HG03571 (cell line): Measurements from ENCODE around the gene PITPNM1.

ENCODE experiments used
- ATAC-seq: cut with Tn5 transposase; IDR thresholded peaks from one replicate; pipeline ENCODE4 v1.9.1; 2021; ENCODE audit not compliant: unreplicated experiment

Gene PITPNM1

GRCh38 chr11:67504005-67504949 lies 886 bp downstream of the PITPNM1 start:
- no peak for ATAC-seq

GRCh38 chr11:67503119-67504004 lies 1.8 kb downstream of the PITPNM1 start:
- no peak for ATAC-seq

GRCh38 chr11:67502328-67502979 lies 2.7 kb downstream of the PITPNM1 start:
- ATAC-seq, result no peak

DNA sequence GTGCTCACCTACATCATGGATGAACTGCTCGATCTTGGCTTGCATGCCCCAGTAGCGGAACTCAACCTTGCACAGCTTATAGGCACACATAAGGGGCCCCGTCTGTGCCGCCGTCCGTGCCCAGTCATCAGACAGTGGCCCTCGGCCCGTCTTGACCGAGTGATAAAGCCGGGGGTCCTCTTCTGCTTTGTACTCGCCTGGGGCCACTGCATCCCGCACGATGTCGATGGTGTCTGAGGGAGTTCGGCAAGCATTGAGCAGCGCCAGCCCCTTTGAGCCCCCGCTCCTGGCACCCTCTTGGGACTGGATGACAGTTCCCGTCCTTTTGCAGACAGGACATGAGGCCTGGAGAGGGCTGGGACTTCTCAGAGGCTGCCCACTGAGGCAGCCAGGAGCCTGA lies 3.3 kb downstream of the PITPNM1 start:
- no peak for ATAC-seq

- no peak for ATAC-seq
Measured at GRCh38 chr11:67500831-67501715, 4.1 kb downstream of the PITPNM1 start.

DNA sequence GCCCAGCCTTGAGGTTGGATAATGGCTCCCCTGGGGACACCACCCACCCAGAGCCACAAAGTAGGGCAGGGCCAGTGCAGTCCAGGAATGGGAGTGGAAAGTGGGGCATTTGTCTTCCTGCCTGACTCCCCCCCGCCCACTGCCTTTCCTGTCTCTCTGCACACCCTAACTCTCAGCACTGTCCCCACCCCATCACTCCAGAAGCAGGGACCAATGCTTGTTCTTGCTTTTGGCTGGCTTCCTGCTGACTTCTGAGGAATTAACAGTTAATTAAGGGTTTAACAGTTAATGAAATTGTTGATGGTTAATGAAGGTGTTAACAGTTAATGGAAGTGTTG lies 4.7 kb downstream of the PITPNM1 start:
- no peak for ATAC-seq

- no peak for ATAC-seq
Measured at GRCh38 chr11:67499808-67500483, 5.2 kb downstream of the PITPNM1 start.

DNA sequence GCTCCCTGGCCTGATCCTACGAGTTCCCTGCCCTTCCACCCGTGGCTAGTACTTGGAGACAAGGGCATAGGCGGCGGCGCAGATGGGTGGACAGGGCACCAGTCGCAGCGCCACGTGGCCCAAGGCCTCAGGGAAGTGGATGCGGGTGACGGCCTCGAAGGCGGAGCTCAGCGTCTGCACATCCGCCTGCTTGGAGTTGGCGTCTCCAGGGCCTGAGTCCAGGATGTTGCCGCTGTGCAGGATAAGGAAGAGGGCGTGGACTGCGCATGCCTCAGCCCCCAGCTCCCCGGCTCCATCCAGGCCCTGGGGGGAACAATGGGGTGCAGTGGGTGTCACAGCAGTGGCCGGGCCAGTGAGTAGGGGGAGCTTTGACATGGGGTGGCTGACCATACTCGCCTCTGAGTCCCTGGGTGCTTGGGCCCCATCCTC lies 6.6 kb downstream of the PITPNM1 start:
- no peak for ATAC-seq

- ATAC-seq, result no peak
Measured at GRCh38 chr11:67497656-67498291, 7.4 kb downstream of the PITPNM1 start.

- ATAC-seq, result no peak
Measured at GRCh38 chr11:67496113-67496512, 9.1 kb downstream of the PITPNM1 start.

DNA sequence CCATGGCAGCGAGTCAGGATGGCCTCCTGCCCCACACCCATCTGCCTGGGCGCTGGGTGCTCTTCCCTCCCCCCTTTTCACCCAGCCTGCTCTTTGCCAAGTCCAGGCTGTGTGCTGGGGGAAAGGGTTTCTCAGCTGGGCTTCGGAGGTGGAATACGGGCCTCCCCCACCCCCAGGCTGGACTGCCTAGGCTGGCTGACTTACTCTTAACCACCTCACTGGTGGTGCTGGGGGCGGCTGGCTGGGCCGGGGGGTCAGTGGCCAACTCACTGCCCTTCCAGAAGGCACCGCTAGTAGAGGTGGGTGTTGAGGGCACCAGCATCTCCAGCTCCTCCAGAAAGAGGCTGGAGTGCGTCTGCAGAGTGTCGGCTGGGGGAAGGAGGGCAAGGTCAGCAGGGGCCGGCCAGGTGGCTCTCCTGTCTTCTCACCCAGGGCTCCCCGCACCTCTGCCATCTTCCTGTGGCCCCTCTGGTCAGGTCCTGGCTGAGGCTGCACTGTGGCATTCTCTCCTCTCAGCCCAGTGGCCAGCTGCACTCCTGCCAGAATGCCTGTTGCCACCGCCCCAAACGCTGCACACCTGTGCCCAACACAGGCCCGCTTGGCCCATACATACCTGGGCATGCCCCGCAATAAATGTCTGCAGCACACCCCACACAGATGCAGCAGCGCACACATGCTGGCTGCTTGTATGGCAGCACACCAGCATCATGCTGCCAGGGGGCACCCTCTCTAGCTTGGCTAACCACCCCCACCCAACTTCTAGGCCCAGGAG lies 9.7 kb downstream of the PITPNM1 start:
- ATAC-seq, result no peak

GRCh38 chr11:67494371-67495233 lies 10.6 kb downstream of the PITPNM1 start:
- ATAC-seq, result no peak

DNA sequence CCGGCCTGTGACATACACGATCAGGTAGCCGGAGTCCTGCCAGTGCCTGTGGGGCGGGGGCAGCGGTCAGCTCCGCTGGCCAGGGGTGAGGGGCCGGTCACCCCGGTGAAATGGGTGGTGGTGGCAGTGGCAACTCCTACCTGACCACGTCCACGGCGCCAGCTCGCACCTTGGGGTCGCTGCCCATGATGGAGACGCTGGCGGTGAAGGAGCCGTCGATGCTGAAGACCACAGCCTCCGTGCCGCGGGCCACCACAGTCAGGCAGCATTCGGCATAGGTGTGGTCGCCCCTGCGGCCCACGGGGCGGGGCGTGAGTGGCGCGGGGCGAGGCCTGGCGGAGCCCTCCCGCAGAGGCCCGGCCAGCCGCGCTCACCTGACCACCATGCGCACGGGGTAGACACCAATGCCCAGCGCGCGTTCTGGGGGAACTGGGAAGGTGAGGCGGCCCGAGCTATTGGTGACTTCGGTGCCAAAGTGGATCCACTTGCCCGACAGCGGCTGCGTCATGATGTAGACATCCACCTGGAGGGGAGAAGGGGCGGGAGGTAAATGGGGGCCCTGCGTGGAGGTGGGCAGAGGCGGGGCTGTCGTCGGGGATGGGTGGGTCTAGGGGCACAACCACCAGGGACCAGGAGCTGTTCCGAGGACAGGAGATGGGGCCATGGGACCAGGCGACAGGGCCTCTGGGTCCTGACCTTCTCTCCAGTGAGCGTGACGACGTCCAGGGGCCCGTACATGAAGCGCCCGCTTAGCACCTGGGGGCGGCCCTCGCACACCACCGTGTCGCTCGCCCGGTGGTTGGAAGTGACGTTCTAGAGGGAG lies 11.4 kb downstream of the PITPNM1 start:
- no peak for ATAC-seq

DNA sequence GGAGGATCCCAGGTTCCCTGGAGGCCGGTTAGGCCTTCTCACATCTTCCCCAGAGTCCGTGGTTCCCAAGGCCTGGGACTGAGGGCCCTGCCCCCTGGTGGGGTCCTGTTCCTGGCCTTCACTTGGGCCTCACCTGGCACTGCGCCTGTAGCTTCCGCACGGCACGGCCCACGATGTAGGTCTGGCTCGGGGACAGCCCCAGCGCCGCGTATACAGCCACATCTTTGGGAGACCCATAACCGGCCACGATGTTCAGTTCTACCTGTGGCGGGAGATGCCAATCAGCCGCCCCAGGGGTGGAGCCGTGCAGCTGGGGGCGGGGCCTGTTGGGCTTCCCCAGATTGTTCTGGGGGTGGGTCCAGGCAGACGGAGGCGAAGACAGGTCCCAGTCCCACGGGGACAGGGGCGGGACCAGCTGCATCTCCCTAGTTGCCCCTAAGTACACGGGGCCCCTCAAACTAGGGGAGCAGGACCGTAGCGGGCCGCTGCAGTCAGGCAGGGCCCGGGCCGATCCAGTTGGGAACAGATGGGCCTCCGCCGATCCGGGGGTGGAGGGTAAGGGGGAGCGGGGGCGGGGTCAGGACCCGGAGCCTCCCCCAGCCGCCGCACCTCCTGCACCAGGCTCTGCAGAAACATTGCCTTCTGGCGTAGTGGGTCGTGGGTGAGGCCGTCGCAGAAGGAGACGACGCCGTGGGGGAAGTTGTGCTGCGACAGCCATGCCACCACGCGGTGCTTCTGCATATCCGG lies 12.2 kb downstream of the PITPNM1 start:
- no peak for ATAC-seq

- no peak for ATAC-seq
Measured at GRCh38 chr11:67492069-67492727, 13.0 kb downstream of the PITPNM1 start.
